H7 (cell line): ENCODE results near the gene SDC1. TPM values are rescaled to one million over a fixed set of nuclear protein-coding genes. Genes with fewer than 3 reads are reported as not detected.

Source experiments
- DNase-seq: peaks from one replicate; pipeline ENCODE4 v3.0.0; 2012
- H3K27me3 ChIP-seq: 2 replicates; pipeline ENCODE4 v1.6.0; 2011; ENCODE audit warnings: mild to moderate bottlenecking, low read length; ENCODE audit not compliant: control insufficient read depth, insufficient read depth
- H3K36me3 ChIP-seq: replicated peaks from 2 replicates; pipeline ENCODE4 v1.5.1; 2011; ENCODE audit warnings: low read length; ENCODE audit not compliant: control insufficient read depth, insufficient read depth
- H3K4me3 ChIP-seq: 2 replicates; pipeline ENCODE4 v1.5.1; 2011; ENCODE audit warnings: low read depth, mild to moderate bottlenecking, control low read depth, low read length, moderate library complexity; ENCODE audit not compliant: insufficient read depth
- total RNA-seq: library from RNA; depleted of rRNA; stranded (reverse); fragments of >200 nt; shearing (Covaris generic); gene quantifications from 2 replicates; pipeline ENCODE4 v1.2.3, GENCODE V29; 2014

SDC1 gene
- total RNA-seq, 1 experiment from 2014 or later, result 38.5 TPM

- Histone ChIP-seq H3K27me3 (no peaks in the 10 kb centered on the region), H3K4me3 (no peak overlapping the region), H3K36me3 (no peaks in the 10 kb centered on the region)
- DNase-seq, result no peak
Measured at GRCh38 chr2:20191714-20192569, 33.0 kb downstream of the SDC1 start.

- no peaks in the 10 kb centered on the region for H3K36me3 ChIP-seq
- no peak overlapping the region for H3K4me3 ChIP-seq
- DNase-seq, result peak; percentile 95
- H3K27me3 ChIP-seq, result no peaks in the 10 kb centered on the region
Measured at GRCh38 chr2:20190876-20191713, 33.8 kb downstream of the SDC1 start.

- H3K36me3 ChIP-seq, result no peaks in the 10 kb centered on the region
Measured at GRCh38 chr2:20190170-20190569, 34.8 kb downstream of the SDC1 start.

GRCh38 chr2:20189299-20189931 lies 35.5 kb downstream of the SDC1 start:
- Histone ChIP-seq H3K27me3 (no peaks in the 10 kb centered on the region), H3K4me3 (no peak overlapping the region), H3K36me3 (no peaks in the 10 kb centered on the region)
- DNase-seq, result no peak

More at GRCh38 chr2:20190170-20190569, 34.8 kb downstream of the SDC1 start:
- Histone ChIP-seq H3K27me3 (no peaks in the 10 kb centered on the region), H3K4me3 (no peak overlapping the region)
- no peak for DNase-seq

- DNase-seq, result peak; percentile 73
- H3K27me3 ChIP-seq, result no peaks in the 10 kb centered on the region
- no peak overlapping the region for H3K4me3 ChIP-seq
- H3K36me3 ChIP-seq, result no peaks in the 10 kb centered on the region
Measured at GRCh38 chr2:20188851-20189250, 36.1 kb downstream of the SDC1 start.

GRCh38 chr2:20188201-20188600 lies 36.7 kb downstream of the SDC1 start:
- no peak for DNase-seq
- Histone ChIP-seq H3K4me3 (no peak overlapping the region), H3K27me3 (no peaks in the 10 kb centered on the region), H3K36me3 (no peaks in the 10 kb centered on the region)

GRCh38 chr2:20187331-20187730 lies 37.6 kb downstream of the SDC1 start:
- Histone ChIP-seq H3K36me3 (no peaks in the 10 kb centered on the region), H3K27me3 (no peaks in the 10 kb centered on the region), H3K4me3 (no peak overlapping the region)
- no peak for DNase-seq

- no peaks in the 10 kb centered on the region for H3K27me3 ChIP-seq
- no peak for DNase-seq
- no peaks in the 10 kb centered on the region for H3K36me3 ChIP-seq
- no peak overlapping the region for H3K4me3 ChIP-seq
Measured at GRCh38 chr2:20186855-20187187, 38.1 kb downstream of the SDC1 start.

GRCh38 chr2:20186078-20186854 lies 38.7 kb downstream of the SDC1 start:
- DNase-seq, result no peak
- Histone ChIP-seq H3K36me3 (no peaks in the 10 kb centered on the region), H3K27me3 (no peaks in the 10 kb centered on the region), H3K4me3 (no peak overlapping the region)

GRCh38 chr2:20185176-20186022 lies 39.5 kb downstream of the SDC1 start:
- Histone ChIP-seq H3K36me3 (no peaks in the 10 kb centered on the region), H3K4me3 (no peak overlapping the region), H3K27me3 (no peaks in the 10 kb centered on the region)
- no peak for DNase-seq

- Histone ChIP-seq H3K4me3 (no peak overlapping the region), H3K27me3 (no peaks in the 10 kb centered on the region), H3K36me3 (no peaks in the 10 kb centered on the region)
- DNase-seq, result no peak
Measured at GRCh38 chr2:20184067-20184938, 40.6 kb downstream of the SDC1 start.

GRCh38 chr2:20183373-20183772 lies 41.6 kb downstream of the SDC1 start:
- Histone ChIP-seq H3K4me3 (no peak overlapping the region), H3K36me3 (no peaks in the 10 kb centered on the region), H3K27me3 (no peaks in the 10 kb centered on the region)
- no peak for DNase-seq
